ENCODE measurements around the gene PPM1F. TPM values are rescaled to one million over a fixed set of nuclear protein-coding genes. Genes with fewer than 3 reads are reported as not detected.
A peak's percentile ranks its signal among the peaks of the same experiment; 100 is the strongest.

PPM1F gene
- total and polyA plus RNA-seq, 4 donors = 1.8 to 15.5 (median 8.9) TPM

DNA sequence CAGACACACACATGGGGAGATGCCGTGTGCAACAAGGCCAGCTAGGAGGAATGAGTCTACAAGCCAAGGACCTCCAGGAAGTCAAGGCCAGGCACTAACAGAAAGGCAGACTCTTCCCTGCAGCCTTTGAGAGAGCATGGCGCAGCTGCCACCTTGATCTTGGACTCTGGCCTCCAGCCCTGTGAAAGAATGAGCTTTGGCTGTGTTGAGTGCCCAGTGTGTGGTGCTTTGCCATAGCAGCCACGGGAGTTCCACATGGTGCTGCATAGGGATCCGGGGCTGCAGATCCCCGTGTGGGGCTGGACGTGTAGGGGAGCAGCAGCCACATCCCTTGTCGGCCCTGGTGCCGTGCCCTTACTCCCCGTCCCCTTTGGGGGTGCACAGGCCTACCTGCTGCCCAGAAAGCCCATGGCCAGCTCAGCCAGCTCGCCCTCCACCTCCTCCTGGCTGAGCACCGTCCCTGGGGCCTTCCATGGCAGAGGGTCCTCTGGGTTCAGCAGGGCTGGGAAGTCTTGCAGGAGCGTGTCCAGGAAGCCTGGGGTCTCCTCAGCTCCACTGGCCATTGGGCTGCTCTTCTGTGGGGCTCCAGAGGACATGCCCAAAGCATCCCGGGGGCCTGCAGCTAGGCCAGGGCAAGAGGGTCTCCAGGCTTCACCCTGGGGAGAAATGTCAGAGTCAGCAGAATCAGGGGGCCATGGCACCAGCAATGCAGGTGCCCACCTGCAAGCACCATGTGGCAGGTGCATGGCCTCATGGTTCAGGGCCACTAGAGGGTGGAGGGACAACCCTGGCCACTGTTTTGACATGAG lies 7.0 kb downstream of the PPM1F start:
- Histone ChIP-seq H3K9me3 (ENCODE audit: control insufficient read depth in 4 of 4, low read length in 3 of 4) (no peaks in the 10 kb centered on the region), H3K27ac (ENCODE audit: low read depth in 1 of 2, low read length in 2 of 2) (no peak overlapping the region), H3K4me3 (ENCODE audit: low read depth in 1 of 3, low read length in 3 of 3) (no peak overlapping the region), H3K9ac (ENCODE audit: low read depth in 1 of 2, low read length in 2 of 2) (no peak overlapping the region), H3K36me3 (ENCODE audit: control insufficient read depth in 4 of 4, insufficient read depth in 3 of 4, low read depth in 1 of 4, low read length in 3 of 4) (peaks cover 0 to 2% (median under 1%) of the 10 kb centered on the region in 4 donors), H3K27me3 (ENCODE audit: control insufficient read depth in 4 of 4, insufficient read depth in 4 of 4, low read length in 3 of 4) (no peaks in the 10 kb centered on the region), H3K4me1 (ENCODE audit: control insufficient read depth in 4 of 4, insufficient read depth in 4 of 4, low read length in 3 of 4) (peaks cover 8 to 28% (median 20%) of the 10 kb centered on the region in 4 donors)
- TF ChIP-seq SP1 (IDR thresholded peaks at IDR 0.05) (no peak), FOXA1 (IDR thresholded peaks at IDR 0.05) (no peak), YY1 (IDR thresholded peaks at IDR 0.05) (peak; percentile 33), FOXA2 (IDR thresholded peaks at IDR 0.05) (no peak), NR2F2 (IDR thresholded peaks at IDR 0.05) (no peak), TAF1 (conservative IDR thresholded peaks at IDR 0.05) (no peak), RAD21 (IDR thresholded peaks at IDR 0.05) (no peak), MAX (IDR thresholded peaks at IDR 0.05) (no peak), HNF4A (conservative IDR thresholded peaks at IDR 0.05) (peak; percentile 71 to 83), RXRA (IDR thresholded peaks at IDR 0.05) (peak in 1 of 2 donors; percentile 49), ZBTB33 (IDR thresholded peaks at IDR 0.05) (no peak)
- TF ChIP-seq, protein P1, sequence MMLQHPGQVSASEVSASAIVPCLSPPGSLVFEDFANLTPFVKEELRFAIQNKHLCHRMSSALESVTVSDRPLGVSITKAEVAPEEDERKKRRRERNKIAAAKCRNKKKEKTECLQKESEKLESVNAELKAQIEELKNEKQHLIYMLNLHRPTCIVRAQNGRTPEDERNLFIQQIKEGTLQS (IDR thresholded peaks at IDR 0.05) = no peak
- TF ChIP-seq, protein P2, sequence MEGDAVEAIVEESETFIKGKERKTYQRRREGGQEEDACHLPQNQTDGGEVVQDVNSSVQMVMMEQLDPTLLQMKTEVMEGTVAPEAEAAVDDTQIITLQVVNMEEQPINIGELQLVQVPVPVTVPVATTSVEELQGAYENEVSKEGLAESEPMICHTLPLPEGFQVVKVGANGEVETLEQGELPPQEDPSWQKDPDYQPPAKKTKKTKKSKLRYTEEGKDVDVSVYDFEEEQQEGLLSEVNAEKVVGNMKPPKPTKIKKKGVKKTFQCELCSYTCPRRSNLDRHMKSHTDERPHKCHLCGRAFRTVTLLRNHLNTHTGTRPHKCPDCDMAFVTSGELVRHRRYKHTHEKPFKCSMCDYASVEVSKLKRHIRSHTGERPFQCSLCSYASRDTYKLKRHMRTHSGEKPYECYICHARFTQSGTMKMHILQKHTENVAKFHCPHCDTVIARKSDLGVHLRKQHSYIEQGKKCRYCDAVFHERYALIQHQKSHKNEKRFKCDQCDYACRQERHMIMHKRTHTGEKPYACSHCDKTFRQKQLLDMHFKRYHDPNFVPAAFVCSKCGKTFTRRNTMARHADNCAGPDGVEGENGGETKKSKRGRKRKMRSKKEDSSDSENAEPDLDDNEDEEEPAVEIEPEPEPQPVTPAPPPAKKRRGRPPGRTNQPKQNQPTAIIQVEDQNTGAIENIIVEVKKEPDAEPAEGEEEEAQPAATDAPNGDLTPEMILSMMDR (IDR thresholded peaks at IDR 0.05; ENCODE audit: low read depth, low read length, missing input control) = no peak
- WGBS = 78% methylated on average over 13 of the region's 13 CpGs
- no peak for DNase-seq (ENCODE audit: low spot score)

DNA sequence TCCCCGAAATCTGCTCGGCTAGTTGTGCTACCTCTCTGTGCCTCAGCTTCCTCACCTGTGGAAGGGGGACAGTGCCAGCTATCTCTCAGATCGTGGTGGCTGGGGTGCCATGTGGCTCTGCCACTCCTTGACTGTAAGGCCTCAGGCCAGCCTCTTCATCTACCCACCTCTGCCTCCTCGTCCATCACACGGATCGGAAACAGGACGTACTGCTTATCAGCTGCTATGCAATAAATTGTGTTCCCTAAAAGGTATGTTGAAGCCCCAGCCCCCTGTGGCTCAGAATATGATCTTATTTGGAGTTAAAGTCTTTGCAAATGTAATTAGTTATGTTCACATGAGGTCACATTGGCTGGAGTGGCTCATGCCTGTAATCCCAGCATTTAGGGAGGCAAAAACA lies 7.8 kb downstream of the PPM1F start:
- Histone ChIP-seq H3K36me3 (ENCODE audit: control insufficient read depth in 4 of 4, insufficient read depth in 3 of 4, low read depth in 1 of 4, low read length in 3 of 4) (peaks cover 0 to 2% (median under 1%) of the 10 kb centered on the region in 4 donors), H3K27ac (ENCODE audit: low read depth in 1 of 2, low read length in 2 of 2) (no peak overlapping the region)
- DNase-seq (ENCODE audit: low spot score) = no peak
- TF ChIP-seq MAX (IDR thresholded peaks at IDR 0.05) (no peak), YY1 (IDR thresholded peaks at IDR 0.05) (no peak), FOXA1 (IDR thresholded peaks at IDR 0.05) (no peak), FOXA2 (IDR thresholded peaks at IDR 0.05) (no peak), EGR1 (IDR thresholded peaks at IDR 0.05; ENCODE audit: low read depth in 2 of 2) (no peak), GABPA (IDR thresholded peaks at IDR 0.05 in 1 of 2, conservative IDR thresholded peaks at IDR 0.05 in 1 of 2) (no peak), HNF4A (conservative IDR thresholded peaks at IDR 0.05) (no peak), NR2F2 (IDR thresholded peaks at IDR 0.05) (no peak), SP1 (IDR thresholded peaks at IDR 0.05) (no peak), JUND (IDR thresholded peaks at IDR 0.05) (no peak), TAF1 (conservative IDR thresholded peaks at IDR 0.05) (no peak)
- TF ChIP-seq, protein P2 (IDR thresholded peaks at IDR 0.05; ENCODE audit: low read depth, low read length, missing input control) = no peak
- TF ChIP-seq, protein P1 (IDR thresholded peaks at IDR 0.05) = no peak
- TF ChIP-seq, protein P3, sequence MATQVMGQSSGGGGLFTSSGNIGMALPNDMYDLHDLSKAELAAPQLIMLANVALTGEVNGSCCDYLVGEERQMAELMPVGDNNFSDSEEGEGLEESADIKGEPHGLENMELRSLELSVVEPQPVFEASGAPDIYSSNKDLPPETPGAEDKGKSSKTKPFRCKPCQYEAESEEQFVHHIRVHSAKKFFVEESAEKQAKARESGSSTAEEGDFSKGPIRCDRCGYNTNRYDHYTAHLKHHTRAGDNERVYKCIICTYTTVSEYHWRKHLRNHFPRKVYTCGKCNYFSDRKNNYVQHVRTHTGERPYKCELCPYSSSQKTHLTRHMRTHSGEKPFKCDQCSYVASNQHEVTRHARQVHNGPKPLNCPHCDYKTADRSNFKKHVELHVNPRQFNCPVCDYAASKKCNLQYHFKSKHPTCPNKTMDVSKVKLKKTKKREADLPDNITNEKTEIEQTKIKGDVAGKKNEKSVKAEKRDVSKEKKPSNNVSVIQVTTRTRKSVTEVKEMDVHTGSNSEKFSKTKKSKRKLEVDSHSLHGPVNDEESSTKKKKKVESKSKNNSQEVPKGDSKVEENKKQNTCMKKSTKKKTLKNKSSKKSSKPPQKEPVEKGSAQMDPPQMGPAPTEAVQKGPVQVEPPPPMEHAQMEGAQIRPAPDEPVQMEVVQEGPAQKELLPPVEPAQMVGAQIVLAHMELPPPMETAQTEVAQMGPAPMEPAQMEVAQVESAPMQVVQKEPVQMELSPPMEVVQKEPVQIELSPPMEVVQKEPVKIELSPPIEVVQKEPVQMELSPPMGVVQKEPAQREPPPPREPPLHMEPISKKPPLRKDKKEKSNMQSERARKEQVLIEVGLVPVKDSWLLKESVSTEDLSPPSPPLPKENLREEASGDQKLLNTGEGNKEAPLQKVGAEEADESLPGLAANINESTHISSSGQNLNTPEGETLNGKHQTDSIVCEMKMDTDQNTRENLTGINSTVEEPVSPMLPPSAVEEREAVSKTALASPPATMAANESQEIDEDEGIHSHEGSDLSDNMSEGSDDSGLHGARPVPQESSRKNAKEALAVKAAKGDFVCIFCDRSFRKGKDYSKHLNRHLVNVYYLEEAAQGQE (IDR thresholded peaks at IDR 0.05) = no peak

More for the DNA sequence above, 7.8 kb downstream of the PPM1F start:
- Histone ChIP-seq H3K9me3 (ENCODE audit: control insufficient read depth in 4 of 4, low read length in 3 of 4) (no peaks in the 10 kb centered on the region), H3K9ac (ENCODE audit: low read depth in 1 of 2, low read length in 2 of 2) (no peak overlapping the region), H3K27me3 (ENCODE audit: control insufficient read depth in 4 of 4, insufficient read depth in 4 of 4, low read length in 3 of 4) (no peaks in the 10 kb centered on the region), H3K4me3 (ENCODE audit: low read depth in 1 of 3, low read length in 3 of 3) (no peak overlapping the region), H3K4me1 (ENCODE audit: control insufficient read depth in 4 of 4, insufficient read depth in 4 of 4, low read length in 3 of 4) (peaks cover 8 to 28% (median 20%) of the 10 kb centered on the region in 4 donors)
- WGBS = 88% methylated on average over 7 of the region's 7 CpGs

All from liver (tissue), 9 donors.